Testis (tissue), 2 donors: ENCODE measurements around the gene ATG4B.

Experiments used
- CTCF ChIP-seq, 3 experiments: fragments of 450-650 bp in 2 of 3; fragments of 200-600 bp in 1 of 3; sonication (generic) in 1 of 3; IDR thresholded peaks; one replicate each; pipeline ENCODE4 v1.5.1; 2016 to 2019; ENCODE audit warnings: antibody characterized with exemption in 3 of 3, mild to moderate bottlenecking in 2 of 3, moderate library complexity in 1 of 3
- POLR2A ChIP-seq: fragments of 450-650 bp; IDR thresholded peaks from one replicate; pipeline ENCODE4 v1.6.1; 2017; ENCODE audit warnings: antibody characterized with exemption, mild to moderate bottlenecking, moderate library complexity

DNA sequence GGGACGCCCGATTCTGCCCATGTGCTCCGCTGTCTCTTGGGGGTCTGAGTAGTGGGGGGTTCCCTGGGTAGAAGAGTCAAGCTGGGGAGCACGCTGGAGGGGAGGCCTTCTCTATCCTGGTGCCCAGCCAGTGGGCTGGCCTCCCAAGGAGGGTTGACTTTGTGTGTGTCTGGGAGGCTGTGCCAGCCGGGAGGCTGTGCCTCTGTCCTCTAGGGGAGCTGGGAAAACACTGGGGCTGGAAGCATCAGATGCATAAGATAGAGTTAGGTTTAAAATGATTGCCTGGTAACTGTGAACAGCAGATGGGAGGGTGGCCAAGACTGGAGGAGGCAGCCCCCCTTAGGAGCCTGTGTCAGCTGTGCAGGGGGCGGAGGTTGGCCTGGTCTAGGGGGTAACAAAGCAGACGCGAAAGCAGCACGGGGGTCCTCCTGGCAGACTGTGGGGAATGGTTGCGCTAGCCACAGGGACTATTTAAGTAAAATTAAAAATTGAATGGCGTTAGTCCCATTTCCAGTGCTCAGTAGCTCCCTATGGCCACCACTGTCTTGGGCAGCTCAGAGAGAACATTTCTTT is 65.6 kb downstream of the ATG4B start:
- TF ChIP-seq CTCF (IDR thresholded peaks at IDR 0.05) (no peak), POLR2A (no peak)
